ENCODE results near the gene BCAR3.

The BCAR3 gene

DNA sequence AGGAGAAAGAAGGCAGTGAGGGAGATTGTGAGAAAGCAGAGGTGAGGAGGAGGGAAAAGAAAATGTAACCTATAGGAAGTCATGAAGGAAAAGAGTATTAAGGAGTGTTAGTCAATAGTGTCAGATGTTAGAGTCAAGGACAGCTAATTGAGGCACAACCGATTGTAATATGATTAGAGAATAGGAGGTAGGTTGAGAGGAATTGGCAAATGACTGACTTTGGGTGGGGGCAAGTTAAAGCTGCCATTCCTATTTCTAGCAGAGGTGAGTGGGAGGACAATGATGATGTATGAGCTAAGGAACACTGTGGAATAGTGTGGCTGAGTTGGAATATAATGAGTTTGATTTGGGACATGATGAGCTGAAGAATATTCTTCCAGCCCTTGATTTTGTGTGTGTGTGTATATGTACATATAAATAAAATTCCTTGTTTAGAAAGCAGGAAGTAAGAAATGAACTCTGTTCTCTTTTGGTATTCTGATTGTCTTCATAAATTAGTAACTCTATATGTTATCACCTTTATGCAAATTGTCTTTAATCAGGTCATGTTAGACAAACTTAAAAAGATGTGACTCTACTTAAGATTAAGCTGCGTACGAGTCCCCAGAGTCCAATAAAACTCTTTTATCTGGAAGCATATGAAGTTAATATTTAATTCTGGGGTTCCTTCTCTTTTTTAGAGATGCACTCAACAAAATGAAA is 135.3 kb downstream of the BCAR3 start:
- no peak overlapping the region for H3K4me2 ChIP-seq (ENCODE audit: insufficient read depth, low read length)
- no peak overlapping the region for H3K9ac ChIP-seq (ENCODE audit: low read depth, low read length)
- H3K36me3 ChIP-seq (ENCODE audit: insufficient read depth, low read length), result peaks cover 32% of the 10 kb centered on the region; the same call in 1 of the 2 replicates
- no peak overlapping the region for H3K27ac ChIP-seq (ENCODE audit: low read length)
- ATAC-seq (ENCODE audit: insufficient read depth, low read depth) (no peak), DNase-seq (no peak)
- TF ChIP-seq EZH2 (IDR thresholded peaks at IDR 0.05; ENCODE audit: borderline replicate concordance, low read depth, low read length, severe bottlenecking), result no peak
- TF ChIP-seq, protein P1, sequence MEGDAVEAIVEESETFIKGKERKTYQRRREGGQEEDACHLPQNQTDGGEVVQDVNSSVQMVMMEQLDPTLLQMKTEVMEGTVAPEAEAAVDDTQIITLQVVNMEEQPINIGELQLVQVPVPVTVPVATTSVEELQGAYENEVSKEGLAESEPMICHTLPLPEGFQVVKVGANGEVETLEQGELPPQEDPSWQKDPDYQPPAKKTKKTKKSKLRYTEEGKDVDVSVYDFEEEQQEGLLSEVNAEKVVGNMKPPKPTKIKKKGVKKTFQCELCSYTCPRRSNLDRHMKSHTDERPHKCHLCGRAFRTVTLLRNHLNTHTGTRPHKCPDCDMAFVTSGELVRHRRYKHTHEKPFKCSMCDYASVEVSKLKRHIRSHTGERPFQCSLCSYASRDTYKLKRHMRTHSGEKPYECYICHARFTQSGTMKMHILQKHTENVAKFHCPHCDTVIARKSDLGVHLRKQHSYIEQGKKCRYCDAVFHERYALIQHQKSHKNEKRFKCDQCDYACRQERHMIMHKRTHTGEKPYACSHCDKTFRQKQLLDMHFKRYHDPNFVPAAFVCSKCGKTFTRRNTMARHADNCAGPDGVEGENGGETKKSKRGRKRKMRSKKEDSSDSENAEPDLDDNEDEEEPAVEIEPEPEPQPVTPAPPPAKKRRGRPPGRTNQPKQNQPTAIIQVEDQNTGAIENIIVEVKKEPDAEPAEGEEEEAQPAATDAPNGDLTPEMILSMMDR (IDR thresholded peaks at IDR 0.05; ENCODE audit: borderline replicate concordance, extremely low read depth, low read length, poor library complexity, severe bottlenecking), result no peak
- no peaks in the 10 kb centered on the region for H3K4me1 ChIP-seq (ENCODE audit: insufficient read depth, low read length)
- no peaks in the 10 kb centered on the region for H4K20me1 ChIP-seq (ENCODE audit: insufficient read depth, low read length)
- no peaks in the 10 kb centered on the region for H3K9me3 ChIP-seq (ENCODE audit: insufficient read depth, low read length, severe bottlenecking)
- H3K27me3 ChIP-seq (ENCODE audit: insufficient read depth, low read length, poor library complexity), result no peaks in the 10 kb centered on the region
- no peak overlapping the region for H2AFZ ChIP-seq (ENCODE audit: low read depth, low read length)
- no peak overlapping the region for H3K4me3 ChIP-seq (ENCODE audit: low read depth in 1 of 2, low read length in 2 of 2)
- no peaks in the 10 kb centered on the region for H3K79me2 ChIP-seq (ENCODE audit: insufficient read depth, low read length)

DNA sequence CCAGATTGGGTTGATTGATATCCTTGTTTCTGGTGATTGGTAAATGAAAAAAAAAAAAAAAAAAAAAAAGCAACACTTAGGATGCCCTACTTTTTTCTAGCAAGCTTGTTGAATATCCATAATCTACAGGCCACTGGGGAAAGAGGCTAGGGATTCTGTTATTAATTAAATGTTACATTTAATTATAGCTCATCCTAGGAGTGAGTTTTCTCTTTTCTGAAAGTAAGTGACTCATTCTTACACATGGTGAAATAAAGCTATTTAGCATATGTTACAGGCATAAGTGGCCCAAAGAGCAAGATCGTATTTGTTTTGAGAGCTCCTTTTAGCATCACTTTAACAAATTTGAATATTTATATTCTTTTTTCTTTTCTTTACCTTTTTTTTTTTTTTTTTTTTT is 139.2 kb downstream of the BCAR3 start:
- no peak overlapping the region for H3K9ac ChIP-seq (ENCODE audit: low read depth, low read length)
- no peak for ATAC-seq (ENCODE audit: insufficient read depth, low read depth)
- TF ChIP-seq, protein P1 (IDR thresholded peaks at IDR 0.05; ENCODE audit: borderline replicate concordance, extremely low read depth, low read length, poor library complexity, severe bottlenecking), result no peak
- TF ChIP-seq EZH2 (IDR thresholded peaks at IDR 0.05; ENCODE audit: borderline replicate concordance, low read depth, low read length, severe bottlenecking), result no peak
- no peaks in the 10 kb centered on the region for H3K79me2 ChIP-seq (ENCODE audit: insufficient read depth, low read length)
- H3K4me1 ChIP-seq (ENCODE audit: insufficient read depth, low read length), result no peaks in the 10 kb centered on the region
- no peak overlapping the region for H3K4me3 ChIP-seq (ENCODE audit: low read depth in 1 of 2, low read length in 2 of 2)
- no peak for DNase-seq
- no peaks in the 10 kb centered on the region for H4K20me1 ChIP-seq (ENCODE audit: insufficient read depth, low read length)
- no peaks in the 10 kb centered on the region for H3K27me3 ChIP-seq (ENCODE audit: insufficient read depth, low read length, poor library complexity)
- peaks cover 3% of the 10 kb centered on the region; the same call in 1 of the 2 replicates for H3K36me3 ChIP-seq (ENCODE audit: insufficient read depth, low read length)
- H3K9me3 ChIP-seq (ENCODE audit: insufficient read depth, low read length, severe bottlenecking), result no peaks in the 10 kb centered on the region
- no peak overlapping the region for H2AFZ ChIP-seq (ENCODE audit: low read depth, low read length)
- H3K27ac ChIP-seq (ENCODE audit: low read length), result no peak overlapping the region
- H3K4me2 ChIP-seq (ENCODE audit: insufficient read depth, low read length), result no peak overlapping the region

DNA sequence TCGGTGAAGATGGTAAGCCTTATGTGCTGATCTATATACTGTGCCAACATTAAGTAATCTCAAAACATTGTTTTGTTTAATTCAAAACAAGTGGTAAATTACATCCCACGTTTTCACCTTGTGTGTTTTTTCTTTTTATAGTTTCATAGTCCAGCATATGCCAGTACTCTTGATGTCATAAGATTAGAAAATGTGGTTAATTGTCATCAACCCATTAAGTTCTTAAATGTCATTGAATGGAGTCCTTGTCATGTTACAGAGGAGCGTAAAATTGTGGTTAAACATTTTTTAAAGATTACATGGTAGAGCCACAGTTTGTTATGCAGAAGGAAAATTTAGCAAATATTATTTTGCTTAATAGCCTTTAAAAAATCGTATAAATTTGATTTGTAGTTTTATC is 140.6 kb downstream of the BCAR3 start:
- DNase-seq, result no peak
- Histone ChIP-seq H3K4me3 (ENCODE audit: low read depth in 1 of 2, low read length in 2 of 2) (no peak overlapping the region), H3K27me3 (ENCODE audit: insufficient read depth, low read length, poor library complexity) (no peaks in the 10 kb centered on the region), H3K4me2 (ENCODE audit: insufficient read depth, low read length) (no peak overlapping the region), H3K27ac (ENCODE audit: low read length) (no peak overlapping the region), H3K36me3 (ENCODE audit: insufficient read depth, low read length) (no peaks in the 10 kb centered on the region; the same call in 1 of the 2 replicates), H3K9ac (ENCODE audit: low read depth, low read length) (no peak overlapping the region), H2AFZ (ENCODE audit: low read depth, low read length) (no peak overlapping the region), H3K9me3 (ENCODE audit: insufficient read depth, low read length, severe bottlenecking) (no peaks in the 10 kb centered on the region), H3K4me1 (ENCODE audit: insufficient read depth, low read length) (no peaks in the 10 kb centered on the region), H3K79me2 (ENCODE audit: insufficient read depth, low read length) (no peaks in the 10 kb centered on the region), H4K20me1 (ENCODE audit: insufficient read depth, low read length) (no peaks in the 10 kb centered on the region)
- TF ChIP-seq, protein P1 (IDR thresholded peaks at IDR 0.05; ENCODE audit: borderline replicate concordance, extremely low read depth, low read length, poor library complexity, severe bottlenecking), result no peak
- no peak for ATAC-seq (ENCODE audit: insufficient read depth, low read depth)
